Spleen (tissue), 11 donors: ENCODE data around the gene MYO18A. TPM values are rescaled to one million over a fixed set of nuclear protein-coding genes. Genes with fewer than 3 reads are reported as not detected.

ENCODE experiments used
- DNase-seq: peaks from one replicate; pipeline ENCODE4 v3.0.0-alpha.2; 2020
- H3K27ac ChIP-seq, 8 donors: fragments of 200-600 bp; sonication (generic) in 7 of 8; 1 replicate in 4 of 8; 2 replicates in 4 of 8; pipeline versions ENCODE4 v1.5.0 to v1.8.0; 2016 to 2021; ENCODE audit warnings: inconsistent platforms in 4 of 8, mild to moderate bottlenecking in 4 of 8, moderate library complexity in 1 of 8
- H3K27me3 ChIP-seq, 7 donors: fragments of 200-600 bp; sonication (generic) in 6 of 7; replicated peaks in 1 of 7; 1 replicate in 4 of 7; 2 replicates in 3 of 7; pipeline versions ENCODE4 v1.5.0 to v1.8.0; 2016 to 2021; ENCODE audit warnings: inconsistent platforms in 3 of 7, mild to moderate bottlenecking in 1 of 7
- H3K36me3 ChIP-seq, 6 donors: fragments of 200-600 bp; sonication (generic) in 5 of 6; 1 replicate in 4 of 6; 2 replicates in 2 of 6; pipeline versions ENCODE4 v1.5.0 to v1.8.0; 2016 to 2021; ENCODE audit warnings: inconsistent platforms in 2 of 6
- H3K4me1 ChIP-seq, 6 donors: fragments of 200-600 bp; sonication (generic) in 5 of 6; 1 replicate in 3 of 6; 2 replicates in 3 of 6; pipeline versions ENCODE4 v1.5.0 to v1.8.0; 2016 to 2021; ENCODE audit warnings: inconsistent platforms in 3 of 6
- H3K4me3 ChIP-seq, 8 donors: fragments of 200-600 bp; sonication (generic) in 7 of 8; 1 replicate in 4 of 8; 2 replicates in 4 of 8; pipeline versions ENCODE4 v1.5.0 to v1.8.0; 2016 to 2021; ENCODE audit warnings: inconsistent platforms in 4 of 8, mild to moderate bottlenecking in 4 of 8, moderate library complexity in 2 of 8
- H3K9me3 ChIP-seq, 8 donors: fragments of 200-600 bp; sonication (generic) in 7 of 8; 1 replicate in 4 of 8; 2 replicates in 4 of 8; pipeline versions ENCODE4 v1.5.0 to v1.8.0; 2016 to 2021; ENCODE audit warnings: inconsistent platforms in 4 of 8
- POLR2A ChIP-seq, 3 donors: fragments of 450-650 bp; IDR thresholded peaks; one replicate each; pipeline ENCODE4 v1.5.1; 2017; ENCODE audit warnings: antibody characterized with exemption in 3 of 3, mild to moderate bottlenecking in 1 of 3
- POLR2AphosphoS5 ChIP-seq, 3 donors: sonication (generic); formaldehyde crosslinking; IDR thresholded peaks; one replicate each; pipeline ENCODE4 v1.5.1; 2017; ENCODE audit warnings: antibody characterized with exemption in 3 of 3
- WGBS, 5 donors: extraction: QIAGEN DNeasy Blood & Tissue Kit in 3 of 5; methylation state at CpG; one replicate each; pipeline versions ENCODE4 v1.1.5 to v1.1.7; 2013 to 2018; 5-methylcytosine and 5-hydroxymethylcytosine counted together
- intact Hi-C: fragments of 100-400 bp; cut with DNase I; formaldehyde crosslinking; loops from one replicate; pipeline ENCODE4 v1.15.0; 2023; ENCODE audit warnings: low total_unique reads
- polyA plus RNA-seq, 3 donors: library from polyadenylated mRNA; stranded (reverse); fragments of 200-250 nt; gene quantifications; one replicate each; pipeline ENCODE4 v1.2.1, GENCODE V29; 2013
- total RNA-seq, 7 donors: library from RNA; depleted of rRNA in 3 of 7; stranded (reverse); fragments of >200 nt in 3 of 7; fragmentation: NEBNext Ultra II Directional in 4 of 7; extraction: Animal tissue kit (Norgen Biotek cat#: 25700) in 4 of 7; gene quantifications; one replicate each; pipeline versions ENCODE4 v1.1.0 to v1.2.1, GENCODE V29; 2016 to 2021
- TF ChIP-seq, protein P1 (sequence below), 11 experiments: fragments of 200-600 bp in 7 of 11; fragments of 450-650 bp in 4 of 11; sonication (generic) in 4 of 11; IDR thresholded peaks in 8 of 11; conservative IDR thresholded peaks in 3 of 11; 1 replicate in 7 of 11; 2 replicates in 4 of 11; pipeline versions ENCODE4 v1.4.0 to v1.8.0; 2016 to 2021; ENCODE audit warnings: antibody characterized with exemption in 11 of 11, inconsistent platforms in 4 of 11, mild to moderate bottlenecking in 1 of 11
- donor health status: healthy with polysubstance abuse.
- donor health status: DM: no; HTN: no; CAD: no; lungs with moderate emphysema.
- donor health status: DM: no; HTN: no; CAD: no.
- donor health status: Bipolar disorder and iron deficiency.
- donor health status: healthy.
- donor health status: DM: no; HTN: no; CAD: no.
- donor health status: DM: yes; HTN: yes; CAD: no.

The MYO18A gene
- total and polyA plus RNA-seq, 10 donors, result 24.2 to 114 (median 68.0) TPM

GRCh38 chr17:29145289-29146073 is 34.7 kb downstream of the MYO18A start:
- Histone ChIP-seq H3K4me3 (no peak overlapping the region), H3K27ac (peak overlapping the region in 7 of 8 donors; percentile 29 to 78 (median 65)), H3K36me3 (no peaks in the 10 kb centered on the region), H3K9me3 (no peaks in the 10 kb centered on the region), H3K4me1 (peaks cover 40 to 100% (median 79%) of the 10 kb centered on the region in 6 donors), H3K27me3 (peaks cover 0 to 10% (median 0%) of the 10 kb centered on the region in 7 donors)
- intact Hi-C loops, result loop anchor here (5.0 to 10.0 kb wide), 2 partner anchors 72 to 149 kb away; partner anchors contain the start of gene NUFIP2
- peak; percentile 86 for DNase-seq
- no peak for TF ChIP-seq POLR2A (IDR thresholded peaks at IDR 0.05)
- TF ChIP-seq, protein P1, sequence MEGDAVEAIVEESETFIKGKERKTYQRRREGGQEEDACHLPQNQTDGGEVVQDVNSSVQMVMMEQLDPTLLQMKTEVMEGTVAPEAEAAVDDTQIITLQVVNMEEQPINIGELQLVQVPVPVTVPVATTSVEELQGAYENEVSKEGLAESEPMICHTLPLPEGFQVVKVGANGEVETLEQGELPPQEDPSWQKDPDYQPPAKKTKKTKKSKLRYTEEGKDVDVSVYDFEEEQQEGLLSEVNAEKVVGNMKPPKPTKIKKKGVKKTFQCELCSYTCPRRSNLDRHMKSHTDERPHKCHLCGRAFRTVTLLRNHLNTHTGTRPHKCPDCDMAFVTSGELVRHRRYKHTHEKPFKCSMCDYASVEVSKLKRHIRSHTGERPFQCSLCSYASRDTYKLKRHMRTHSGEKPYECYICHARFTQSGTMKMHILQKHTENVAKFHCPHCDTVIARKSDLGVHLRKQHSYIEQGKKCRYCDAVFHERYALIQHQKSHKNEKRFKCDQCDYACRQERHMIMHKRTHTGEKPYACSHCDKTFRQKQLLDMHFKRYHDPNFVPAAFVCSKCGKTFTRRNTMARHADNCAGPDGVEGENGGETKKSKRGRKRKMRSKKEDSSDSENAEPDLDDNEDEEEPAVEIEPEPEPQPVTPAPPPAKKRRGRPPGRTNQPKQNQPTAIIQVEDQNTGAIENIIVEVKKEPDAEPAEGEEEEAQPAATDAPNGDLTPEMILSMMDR (IDR thresholded peaks at IDR 0.05 in 8 of 11, conservative IDR thresholded peaks at IDR 0.05 in 3 of 11), result peak; percentile 27 to 82 (median 72)
- peak in 2 of 3 donors; percentile 43 for TF ChIP-seq POLR2AphosphoS5 (IDR thresholded peaks at IDR 0.05)
- WGBS, 5 donors, result 29 to 42% (median 33%) methylated on average over 11 to 12 of the region's 12 CpGs

GRCh38 chr17:29143894-29144293 is 36.3 kb downstream of the MYO18A start:
- Histone ChIP-seq H3K27me3 (peaks cover 0 to 19% (median 0%) of the 10 kb centered on the region in 7 donors), H3K27ac (peak overlapping the region in 6 of 8 donors; percentile 26 to 78 (median 58)), H3K4me3 (no peak overlapping the region), H3K36me3 (no peaks in the 10 kb centered on the region), H3K4me1 (peaks cover 32 to 100% (median 79%) of the 10 kb centered on the region in 6 donors), H3K9me3 (no peaks in the 10 kb centered on the region)
- no peak for DNase-seq
- 33 to 61% (median 37%) methylated on average over 2 of the region's 2 CpGs for WGBS, 5 donors
- TF ChIP-seq, protein P1 (IDR thresholded peaks at IDR 0.05 in 8 of 11, conservative IDR thresholded peaks at IDR 0.05 in 3 of 11), result peak in 8 of 11 experiments; percentile 11 to 52 (median 45)
- TF ChIP-seq POLR2A (IDR thresholded peaks at IDR 0.05), result no peak
- intact Hi-C loops, result loop anchor here (10.0 kb wide), 1 partner anchor 151 kb away; the partner anchor contains the start of gene NUFIP2

DNA sequence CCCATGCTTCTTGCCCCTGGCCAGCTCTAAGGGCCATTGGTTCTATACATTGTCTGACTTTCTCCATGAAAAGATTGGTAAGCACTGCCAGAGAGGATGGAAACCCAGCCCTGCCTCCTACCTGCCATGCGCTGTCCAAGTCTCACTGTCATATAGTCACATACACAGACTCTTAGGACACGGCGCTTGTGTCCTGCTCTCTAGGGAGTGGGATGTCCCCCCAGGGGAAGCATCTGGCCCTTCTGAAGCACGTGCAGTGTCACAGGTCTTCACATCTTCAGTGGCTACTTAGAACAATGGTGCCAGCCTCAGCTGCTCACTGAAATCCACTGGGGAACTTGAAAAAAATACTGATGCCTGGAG is 38.7 kb downstream of the MYO18A start:
- 24 to 38% (median 30%) methylated on average over 3 to 4 of the region's 4 CpGs for WGBS, 5 donors
- DNase-seq, result no peak
- peaks cover 0 to 10% (median 2%) of the 10 kb centered on the region in 6 donors for H3K36me3 ChIP-seq
- peaks cover 40 to 100% (median 90%) of the 10 kb centered on the region in 6 donors for H3K4me1 ChIP-seq
- TF ChIP-seq POLR2AphosphoS5 (IDR thresholded peaks at IDR 0.05) (no peak), POLR2A (IDR thresholded peaks at IDR 0.05) (no peak)
- TF ChIP-seq, protein P1 (IDR thresholded peaks at IDR 0.05 in 8 of 11, conservative IDR thresholded peaks at IDR 0.05 in 3 of 11), result no peak
- peak overlapping the region in 5 of 8 donors; percentile 50 to 76 (median 54) for H3K4me3 ChIP-seq
- H3K27ac ChIP-seq, result peak overlapping the region in 7 of 8 donors; percentile 83 to 95 (median 89)
- intact Hi-C loops, result loop anchor here (10.0 kb wide), 1 partner anchor 153 kb away; the partner anchor contains the start of gene NUFIP2
- no peaks in the 10 kb centered on the region for H3K9me3 ChIP-seq
- H3K27me3 ChIP-seq, result peaks cover 0 to 19% (median 0%) of the 10 kb centered on the region in 7 donors
